Rectal smooth muscle tissue (tissue), 1 donor: ENCODE results near the gene BRICD5.

Experiments
- H3K27ac ChIP-seq: one replicate; pipeline ENCODE4 v1.7.0; 2013; ENCODE audit warnings: low read depth, low read length, inconsistent platforms
- H3K27me3 ChIP-seq: one replicate; pipeline ENCODE4 v1.7.0; 2013; ENCODE audit warnings: low read length; ENCODE audit not compliant: control insufficient read depth, insufficient read depth
- H3K36me3 ChIP-seq: one replicate; pipeline ENCODE4 v1.7.0; 2013; ENCODE audit warnings: low read length; ENCODE audit not compliant: control insufficient read depth, insufficient read depth
- H3K4me1 ChIP-seq: one replicate; pipeline ENCODE4 v1.7.0; 2013; ENCODE audit warnings: low read length; ENCODE audit not compliant: control insufficient read depth, insufficient read depth
- H3K4me3 ChIP-seq: one replicate; pipeline ENCODE4 v1.7.0; 2013; ENCODE audit warnings: low read length
- H3K9ac ChIP-seq: one replicate; pipeline ENCODE4 v1.7.0; 2013; ENCODE audit warnings: low read length

Gene BRICD5

GRCh38 chr16:2235234-2235651 lies 24.6 kb upstream of the BRICD5 start:
- H3K36me3 ChIP-seq = peaks cover 38% of the 10 kb centered on the region
- H3K27me3 ChIP-seq = peaks cover 3% of the 10 kb centered on the region
- H3K4me1 ChIP-seq = no peaks in the 10 kb centered on the region
- no peak overlapping the region for H3K9ac ChIP-seq
- H3K4me3 ChIP-seq = no peak overlapping the region
- H3K27ac ChIP-seq = no peak overlapping the region

GRCh38 chr16:2234813-2235170 lies 24.1 kb upstream of the BRICD5 start:
- H3K9ac ChIP-seq = no peak overlapping the region
- H3K27ac ChIP-seq = no peak overlapping the region
- H3K4me1 ChIP-seq = no peaks in the 10 kb centered on the region
- peaks cover 3% of the 10 kb centered on the region for H3K27me3 ChIP-seq
- H3K36me3 ChIP-seq = peaks cover 42% of the 10 kb centered on the region
- H3K4me3 ChIP-seq = no peak overlapping the region

DNA sequence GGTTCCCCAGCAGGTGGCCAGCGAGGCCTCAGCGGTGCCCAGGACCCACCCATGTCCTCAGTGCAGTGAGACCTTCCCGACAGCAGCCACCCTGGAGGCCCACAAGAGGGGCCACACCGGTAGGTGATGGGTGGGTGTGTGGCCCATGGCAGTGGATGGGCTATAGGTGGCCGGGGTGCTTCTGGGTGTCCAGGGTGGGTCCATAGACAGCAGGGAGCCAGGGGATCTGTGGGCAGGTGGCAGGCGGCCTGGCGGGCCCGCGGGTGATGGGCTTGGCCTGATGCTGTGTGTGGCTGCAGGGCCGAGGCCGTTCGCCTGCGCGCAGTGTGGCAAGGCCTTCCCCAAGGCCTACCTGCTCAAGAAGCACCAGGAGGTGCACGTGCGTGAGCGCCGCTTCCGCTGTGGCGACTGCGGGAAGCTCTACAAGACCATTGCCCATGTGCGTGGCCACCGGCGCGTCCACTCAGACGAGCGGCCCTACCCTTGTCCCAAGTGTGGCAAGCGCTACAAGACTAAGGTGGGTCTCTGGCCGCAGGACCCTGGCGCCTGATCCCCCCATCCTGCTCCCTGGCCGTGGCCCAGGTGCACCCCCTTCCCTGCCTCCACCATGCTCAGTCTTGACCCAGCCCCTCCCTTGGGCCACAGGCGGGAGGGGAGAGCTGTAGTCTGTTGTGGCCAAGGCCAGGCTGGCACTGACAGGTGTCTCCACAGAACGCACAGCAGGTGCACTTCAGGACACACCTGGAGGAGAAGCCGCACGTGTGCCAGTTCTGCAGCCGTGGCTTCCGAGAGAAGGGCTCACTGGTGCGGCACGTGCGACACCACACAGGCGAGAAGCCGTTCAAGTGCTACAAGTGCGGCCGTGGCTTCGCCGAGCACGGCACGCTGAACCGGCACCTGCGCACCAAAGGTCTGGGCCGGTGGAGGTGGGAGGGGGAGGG lies 23.5 kb upstream of the BRICD5 start:
- H3K9ac ChIP-seq = no peak overlapping the region
- peaks cover 7% of the 10 kb centered on the region for H3K27me3 ChIP-seq
- H3K4me1 ChIP-seq = no peaks in the 10 kb centered on the region
- H3K27ac ChIP-seq = no peak overlapping the region
- H3K4me3 ChIP-seq = no peak overlapping the region
- H3K36me3 ChIP-seq = peaks cover 47% of the 10 kb centered on the region

DNA sequence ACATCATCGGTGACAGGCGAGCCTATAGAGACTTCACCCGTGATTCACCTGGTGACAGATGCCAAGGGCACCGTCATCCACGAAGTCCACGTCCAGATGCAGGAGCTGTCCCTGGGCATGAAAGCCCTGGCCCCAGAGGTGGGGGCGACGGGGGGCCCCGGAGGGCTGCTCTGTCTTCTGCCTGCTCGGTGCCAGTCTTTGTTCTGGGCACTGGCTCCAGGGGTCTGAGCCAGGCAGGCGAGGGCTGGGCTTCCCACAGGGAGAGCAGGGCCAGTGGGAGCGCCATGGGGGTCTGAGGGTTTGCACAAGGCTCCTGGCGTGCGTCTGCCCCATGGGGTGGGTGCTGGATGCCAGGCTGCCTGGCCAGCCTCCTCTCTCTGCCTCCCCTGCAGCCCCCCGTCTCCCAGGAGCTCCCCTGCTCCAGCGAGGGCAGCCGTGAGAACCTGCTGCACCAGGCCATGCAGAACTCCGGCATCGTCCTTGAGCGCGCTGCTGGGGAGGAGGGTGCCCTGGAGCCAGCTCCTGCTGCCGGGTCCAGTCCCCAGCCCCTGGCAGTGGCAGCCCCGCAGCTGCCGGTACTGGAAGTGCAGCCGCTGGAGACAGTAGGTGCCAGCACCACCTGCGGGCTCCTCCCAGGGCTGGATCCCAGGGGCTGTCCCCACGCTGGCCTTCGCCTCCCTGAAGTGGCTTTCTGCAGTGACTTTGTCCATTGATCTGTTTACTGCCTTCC lies 22.5 kb upstream of the BRICD5 start:
- peaks cover 7% of the 10 kb centered on the region for H3K27me3 ChIP-seq
- no peak overlapping the region for H3K27ac ChIP-seq
- H3K36me3 ChIP-seq = peaks cover 50% of the 10 kb centered on the region

DNA sequence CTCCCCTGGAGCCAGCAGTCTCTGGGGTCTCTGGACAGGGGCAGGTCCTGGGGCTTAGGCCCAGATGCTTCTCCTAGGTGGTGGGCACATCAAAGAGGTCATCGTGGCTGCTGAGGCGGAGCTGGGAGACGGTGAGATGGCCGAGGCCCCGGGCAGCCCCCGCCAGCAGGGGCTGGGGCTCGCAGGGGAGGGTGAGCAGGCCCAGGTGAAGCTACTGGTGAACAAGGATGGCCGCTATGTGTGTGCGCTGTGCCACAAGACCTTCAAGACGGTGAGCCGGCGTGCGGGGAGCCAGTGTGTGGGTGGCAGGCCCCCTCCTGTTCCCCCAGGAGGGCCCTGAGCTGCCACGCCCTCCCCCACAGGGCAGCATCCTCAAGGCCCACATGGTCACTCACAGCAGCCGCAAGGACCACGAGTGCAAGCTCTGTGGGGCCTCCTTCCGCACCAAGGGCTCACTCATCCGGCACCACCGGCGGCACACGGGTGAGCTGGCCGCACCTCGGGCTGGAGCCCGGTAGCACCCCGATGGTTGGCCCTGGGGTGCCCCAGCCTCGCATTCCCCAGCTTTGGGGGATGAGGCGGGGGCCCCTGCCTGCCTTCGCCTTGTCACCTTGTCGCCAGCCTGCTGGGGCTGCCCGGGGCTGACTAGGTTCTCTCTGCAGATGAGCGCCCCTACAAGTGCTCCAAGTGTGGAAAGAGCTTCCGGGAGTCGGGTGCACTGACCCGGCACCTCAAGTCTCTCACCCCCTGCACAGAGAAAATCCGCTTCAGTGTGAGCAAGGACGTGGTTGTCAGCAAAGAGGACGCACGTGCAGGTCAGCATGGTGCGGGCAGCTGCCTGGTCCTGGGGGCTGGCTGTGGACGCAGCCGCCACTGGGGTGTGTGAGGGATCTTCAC lies 21.7 kb upstream of the BRICD5 start:
- Histone ChIP-seq H3K4me3 (no peak overlapping the region), H3K9ac (no peak overlapping the region), H3K36me3 (peaks cover 50% of the 10 kb centered on the region), H3K27me3 (peaks cover 7% of the 10 kb centered on the region), H3K27ac (no peak overlapping the region), H3K4me1 (no peaks in the 10 kb centered on the region)

More for the DNA sequence above, 22.5 kb upstream of the BRICD5 start:
- no peaks in the 10 kb centered on the region for H3K4me1 ChIP-seq
- H3K4me3 ChIP-seq = no peak overlapping the region
- H3K9ac ChIP-seq = no peak overlapping the region

DNA sequence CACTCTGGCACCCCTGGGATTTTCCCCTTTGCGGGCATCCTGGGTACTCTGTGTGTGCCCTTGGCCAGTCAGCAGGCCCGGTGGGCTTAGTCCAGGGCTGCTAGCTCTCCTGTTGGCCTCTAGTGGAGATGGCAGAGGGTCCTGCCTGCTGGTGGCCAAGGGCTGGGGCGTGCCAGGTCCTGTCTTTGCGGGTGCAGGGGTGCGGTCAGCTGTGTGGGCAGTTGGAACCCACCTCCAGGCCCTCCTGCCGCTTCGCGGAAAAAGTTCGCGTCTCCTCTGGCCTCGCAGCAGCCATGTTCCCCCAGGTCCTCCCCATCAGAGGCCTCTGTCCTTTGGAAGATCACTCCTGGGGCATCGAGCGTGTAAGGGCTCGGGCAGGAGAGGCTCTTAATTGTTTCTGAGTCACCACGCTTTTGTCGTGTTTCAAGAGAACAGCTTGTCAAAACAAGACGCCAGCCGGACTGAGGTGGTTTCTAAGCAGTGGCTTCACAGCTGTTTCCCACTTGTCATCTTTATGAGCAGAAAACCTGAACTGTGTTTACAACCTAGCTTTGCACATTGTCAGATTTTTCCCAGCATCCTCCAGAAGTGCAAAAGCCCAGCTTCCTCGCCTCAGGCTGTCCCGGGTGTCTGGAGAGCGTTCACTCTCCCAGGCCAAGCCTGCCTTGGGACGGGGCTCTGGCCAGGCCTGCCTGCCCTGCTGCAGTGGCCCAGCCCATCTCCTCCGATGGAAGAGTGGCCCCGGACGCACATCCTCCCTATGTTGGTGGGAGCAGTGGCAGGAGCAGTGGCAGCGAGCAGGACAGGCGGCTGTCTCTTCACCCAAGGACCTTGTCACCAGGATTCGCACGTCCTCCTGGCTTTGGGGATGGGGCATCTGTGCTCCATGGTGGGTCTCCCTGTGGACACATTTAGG lies 20.6 kb upstream of the BRICD5 start:
- Histone ChIP-seq H3K9ac (no peak overlapping the region), H3K4me1 (no peaks in the 10 kb centered on the region), H3K36me3 (peaks cover 54% of the 10 kb centered on the region), H3K27me3 (peaks cover 4% of the 10 kb centered on the region), H3K27ac (no peak overlapping the region), H3K4me3 (no peak overlapping the region)

GRCh38 chr16:2230376-2230775 lies 19.7 kb upstream of the BRICD5 start:
- Histone ChIP-seq H3K9ac (no peak overlapping the region), H3K4me1 (no peaks in the 10 kb centered on the region), H3K36me3 (peaks cover 51% of the 10 kb centered on the region), H3K27ac (no peak overlapping the region), H3K4me3 (no peak overlapping the region), H3K27me3 (peaks cover 4% of the 10 kb centered on the region)

- Histone ChIP-seq H3K4me1 (peaks cover 2% of the 10 kb centered on the region), H3K9ac (no peak overlapping the region), H3K36me3 (peaks cover 45% of the 10 kb centered on the region), H3K4me3 (no peak overlapping the region), H3K27me3 (peaks cover 4% of the 10 kb centered on the region), H3K27ac (no peak overlapping the region)
Measured at GRCh38 chr16:2229632-2230250, 19.1 kb upstream of the BRICD5 start.

DNA sequence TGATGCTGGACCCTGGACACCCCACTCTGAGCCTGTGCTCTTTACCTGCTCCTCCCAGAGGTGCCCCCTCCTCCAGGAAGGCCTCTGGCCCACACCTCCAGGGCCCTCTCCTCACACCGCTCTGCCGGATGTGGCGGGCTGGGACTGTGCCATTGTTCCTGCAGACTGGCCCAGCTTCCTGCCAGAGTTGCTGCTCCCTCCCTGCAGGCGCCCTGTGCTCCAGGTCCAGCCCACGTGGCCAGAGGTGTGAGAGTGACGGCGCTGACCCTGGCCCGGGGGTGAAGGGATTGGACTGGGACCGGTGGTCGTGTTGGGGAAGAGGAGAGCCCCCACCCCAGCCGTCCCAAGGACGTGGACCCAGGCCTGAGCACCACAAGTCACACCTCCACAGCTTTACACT lies 18.4 kb upstream of the BRICD5 start:
- H3K36me3 ChIP-seq = peaks cover 40% of the 10 kb centered on the region
- peaks cover 4% of the 10 kb centered on the region for H3K27me3 ChIP-seq
- peaks cover 6% of the 10 kb centered on the region for H3K4me1 ChIP-seq
- H3K9ac ChIP-seq = no peak overlapping the region
- H3K4me3 ChIP-seq = no peak overlapping the region
- no peak overlapping the region for H3K27ac ChIP-seq

GRCh38 chr16:2228161-2228824 lies 17.6 kb upstream of the BRICD5 start:
- Histone ChIP-seq H3K36me3 (peaks cover 35% of the 10 kb centered on the region), H3K27me3 (peaks cover 4% of the 10 kb centered on the region), H3K27ac (no peak overlapping the region), H3K4me3 (no peak overlapping the region), H3K4me1 (peaks cover 6% of the 10 kb centered on the region), H3K9ac (no peak overlapping the region)

DNA sequence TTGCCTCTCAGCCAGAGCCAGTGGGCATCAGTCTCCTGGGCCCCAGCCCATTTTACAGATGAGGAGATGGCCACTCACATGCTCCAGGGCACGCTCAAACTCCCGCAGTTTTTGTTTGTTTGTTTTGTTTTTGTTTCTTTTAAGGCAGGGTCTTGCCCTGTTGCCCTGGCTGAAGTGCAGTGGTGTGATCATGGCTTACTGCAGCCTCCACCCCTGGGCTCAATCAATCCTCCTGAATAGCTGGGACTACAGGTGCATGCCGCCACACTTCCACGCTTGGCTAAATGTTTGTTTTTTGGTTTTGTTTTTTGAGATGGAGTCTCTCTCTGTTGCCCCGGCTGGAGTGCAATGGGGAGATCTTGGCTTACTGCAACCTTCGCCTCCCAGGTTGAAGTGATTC lies 16.3 kb upstream of the BRICD5 start:
- H3K4me3 ChIP-seq = no peak overlapping the region
- no peak overlapping the region for H3K9ac ChIP-seq
- H3K27ac ChIP-seq = no peak overlapping the region
- peaks cover 4% of the 10 kb centered on the region for H3K27me3 ChIP-seq
- peaks cover 6% of the 10 kb centered on the region for H3K4me1 ChIP-seq
- H3K36me3 ChIP-seq = peaks cover 22% of the 10 kb centered on the region
